ENCODE measurements around the gene RXRA. TPM values are rescaled to one million over a fixed set of nuclear protein-coding genes. Genes with fewer than 3 reads are reported as not detected.

Gene RXRA
- total RNA-seq, 1 experiment from 2014 or later: 29.9 TPM

DNA sequence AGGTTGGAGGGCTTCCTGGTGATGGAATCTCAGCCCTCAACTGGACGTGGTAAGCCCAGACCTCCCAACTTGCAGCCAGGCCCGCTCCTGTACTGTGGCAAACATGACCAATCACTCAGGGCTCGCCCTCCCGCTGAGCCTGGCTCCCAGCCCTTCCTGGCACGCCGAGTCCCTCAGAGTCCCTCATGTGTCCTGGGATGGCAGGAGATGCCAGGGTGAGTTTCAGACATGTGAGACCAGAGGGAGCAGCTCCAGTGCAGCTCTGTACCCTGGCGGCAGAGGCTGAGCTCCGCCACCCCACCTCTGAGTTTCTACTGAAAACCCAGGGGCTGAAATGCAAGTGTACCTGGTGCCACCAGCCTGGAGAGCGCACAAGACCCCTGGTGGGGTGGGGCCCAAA lies 42.0 kb upstream of the RXRA start:
- Histone ChIP-seq H3K4ac (ENCODE audit: low read depth, low read length) (no peak overlapping the region), H3K9me3 (ENCODE audit: control insufficient read depth, low read depth, low read length) (no peaks in the 10 kb centered on the region), H3K56ac (ENCODE audit: insufficient read length, low read depth, low read length) (no peak overlapping the region), H2BK12ac (ENCODE audit: insufficient read length, low read depth, low read length) (no peak overlapping the region), H2AFZ (ENCODE audit: low read length) (no peak overlapping the region), H3K9ac (ENCODE audit: extremely low read depth, insufficient read length, low read length) (no peak overlapping the region), H2BK120ac (ENCODE audit: low read depth, low read length, poor library complexity, severe bottlenecking) (no peak overlapping the region), H3K18ac (ENCODE audit: insufficient read length, low read depth, low read length) (no peak overlapping the region), H4K91ac (ENCODE audit: insufficient read length, low read depth, low read length) (no peak overlapping the region), H3K27ac (ENCODE audit: insufficient read length, low read depth, low read length) (no peak overlapping the region), H2AK5ac (ENCODE audit: insufficient read length, low read length) (no peak overlapping the region), H3K79me2 (ENCODE audit: insufficient read depth, low read length) (no peaks in the 10 kb centered on the region), H4K5ac (ENCODE audit: insufficient read length, low read depth, low read length) (no peak overlapping the region), H4K20me1 (ENCODE audit: control insufficient read depth, insufficient read depth, insufficient read length) (no peaks in the 10 kb centered on the region), H3K27me3 (ENCODE audit: insufficient read depth, low read length) (no peaks in the 10 kb centered on the region), H3K23ac (ENCODE audit: insufficient read length, low read depth, low read length) (no peak overlapping the region), H3K23me2 (ENCODE audit: insufficient read length, low read depth, low read length, poor library complexity, severe bottlenecking) (no peaks in the 10 kb centered on the region), H3K4me2 (ENCODE audit: insufficient read depth, insufficient read length, low read length) (no peak overlapping the region), H2BK20ac (ENCODE audit: low read depth, low read length, poor library complexity, severe bottlenecking) (no peak overlapping the region), H2BK15ac (ENCODE audit: low read depth, low read length) (no peak overlapping the region), H3K4me1 (ENCODE audit: insufficient read depth, low read length) (no peaks in the 10 kb centered on the region), H3K79me1 (ENCODE audit: insufficient read depth, low read depth, low read length, poor library complexity, severe bottlenecking) (no peaks in the 10 kb centered on the region), H4K8ac (replicated peaks; ENCODE audit: insufficient read length, low read depth, low read length) (no peak overlapping the region), H3K14ac (ENCODE audit: insufficient read depth, low read length) (no peak overlapping the region), H3T11ph (ENCODE audit: low read length) (no peak overlapping the region), H2BK5ac (ENCODE audit: insufficient read length, low read length) (no peak overlapping the region)
- no peak overlapping the region; a peak in 1 of 5 replicates for H3K4me3 Mint-ChIP-seq
- TF ChIP-seq, protein P1, sequence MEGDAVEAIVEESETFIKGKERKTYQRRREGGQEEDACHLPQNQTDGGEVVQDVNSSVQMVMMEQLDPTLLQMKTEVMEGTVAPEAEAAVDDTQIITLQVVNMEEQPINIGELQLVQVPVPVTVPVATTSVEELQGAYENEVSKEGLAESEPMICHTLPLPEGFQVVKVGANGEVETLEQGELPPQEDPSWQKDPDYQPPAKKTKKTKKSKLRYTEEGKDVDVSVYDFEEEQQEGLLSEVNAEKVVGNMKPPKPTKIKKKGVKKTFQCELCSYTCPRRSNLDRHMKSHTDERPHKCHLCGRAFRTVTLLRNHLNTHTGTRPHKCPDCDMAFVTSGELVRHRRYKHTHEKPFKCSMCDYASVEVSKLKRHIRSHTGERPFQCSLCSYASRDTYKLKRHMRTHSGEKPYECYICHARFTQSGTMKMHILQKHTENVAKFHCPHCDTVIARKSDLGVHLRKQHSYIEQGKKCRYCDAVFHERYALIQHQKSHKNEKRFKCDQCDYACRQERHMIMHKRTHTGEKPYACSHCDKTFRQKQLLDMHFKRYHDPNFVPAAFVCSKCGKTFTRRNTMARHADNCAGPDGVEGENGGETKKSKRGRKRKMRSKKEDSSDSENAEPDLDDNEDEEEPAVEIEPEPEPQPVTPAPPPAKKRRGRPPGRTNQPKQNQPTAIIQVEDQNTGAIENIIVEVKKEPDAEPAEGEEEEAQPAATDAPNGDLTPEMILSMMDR (conservative IDR thresholded peaks at IDR 0.05): no peak
- DNase-seq: no peak
- WGBS (ENCODE audit: extremely low coverage, insufficient read length, low lambda C conversion rate): no CpG with 5 or more reads among the region's 9 CpGs
- peaks cover 3 to 15% of the 10 kb centered on the region in 2 experiments; a peak in 2 of 4 replicates for H3K4me1 Mint-ChIP-seq
- no peak overlapping the region for H3K27ac Mint-ChIP-seq
- no peaks in the 10 kb centered on the region for H3K9me3 Mint-ChIP-seq
- no peaks in the 10 kb centered on the region; the same call in 1 of the 2 replicates for H3K27me3 Mint-ChIP-seq (ENCODE audit: low read depth)
- no peaks in the 10 kb centered on the region; a peak in 1 of 7 replicates for H3K36me3 Mint-ChIP-seq (ENCODE audit: insufficient read depth in 1 of 3, low read depth in 3 of 3)
